ENCODE data around the gene DRICH1.
A peak's percentile ranks its signal among the peaks of the same experiment; 100 is the strongest.
"Not testable (repeated sequence)": the region's sequence is repeated elsewhere in the genome, so short reads cannot be mapped to it uniquely, and the experiment has no call there.

Gene DRICH1

DNA sequence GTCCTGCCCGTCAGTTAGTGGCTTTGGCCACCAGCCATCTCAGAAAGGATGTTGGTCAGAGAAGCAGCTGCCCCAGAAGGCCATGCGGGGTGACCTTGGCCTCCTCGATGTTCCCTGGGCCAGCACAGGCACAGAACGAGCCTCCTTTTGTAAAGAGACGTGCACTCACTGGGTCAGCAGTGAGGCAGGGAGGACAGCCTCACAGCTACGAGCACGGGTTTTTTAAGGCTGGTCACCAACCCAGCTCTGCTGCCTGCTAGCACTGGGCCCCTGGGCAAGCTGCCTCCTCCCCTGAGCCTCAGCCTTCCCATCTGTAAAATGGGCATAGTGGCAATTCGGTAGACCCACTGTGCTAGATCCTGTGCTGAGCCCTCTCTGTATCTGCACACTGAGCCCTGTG is 62.8 kb downstream of the DRICH1 start:
- no peak for DNase-seq (ENCODE audit: low read depth, low spot score)

DNA sequence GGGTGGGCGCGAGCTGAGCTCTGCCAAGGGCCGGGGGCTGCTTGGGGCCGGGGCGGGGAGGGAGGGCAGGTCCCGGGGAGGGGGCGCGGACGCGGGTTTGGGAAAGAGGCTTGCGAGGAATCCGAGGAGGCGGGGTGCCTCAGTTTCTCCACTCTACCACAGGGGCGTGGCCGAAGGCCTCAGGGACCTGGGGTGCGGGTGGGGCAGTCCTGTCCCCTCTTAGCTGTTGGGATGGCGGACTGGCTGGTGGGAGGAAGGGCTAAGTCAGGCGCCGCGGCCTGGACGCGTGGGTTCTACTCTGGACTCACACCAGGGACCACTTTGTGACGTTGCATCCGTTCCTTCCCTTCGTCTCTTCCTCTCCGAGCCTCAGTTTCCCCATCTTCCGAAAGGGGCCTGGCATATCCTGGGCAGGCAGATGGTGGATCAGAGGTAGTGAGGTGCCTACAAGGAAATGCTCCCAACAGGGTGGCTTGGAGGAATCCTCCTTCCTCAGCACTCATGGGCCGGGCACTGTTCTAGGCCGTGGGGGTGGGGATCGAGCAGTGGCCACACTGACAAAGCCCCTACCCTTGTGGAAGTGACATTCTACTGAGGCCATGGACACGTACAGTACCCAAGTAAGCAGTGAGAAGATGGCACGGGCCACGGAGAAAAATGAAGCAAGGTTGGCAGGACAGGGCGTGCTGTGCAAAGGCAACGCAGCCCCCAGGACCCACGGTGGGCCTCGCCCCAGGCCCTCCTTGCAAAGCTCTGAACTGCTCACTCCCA is 65.2 kb downstream of the DRICH1 start:
- DNase-seq (ENCODE audit: low read depth, low spot score) = no peak

DNA sequence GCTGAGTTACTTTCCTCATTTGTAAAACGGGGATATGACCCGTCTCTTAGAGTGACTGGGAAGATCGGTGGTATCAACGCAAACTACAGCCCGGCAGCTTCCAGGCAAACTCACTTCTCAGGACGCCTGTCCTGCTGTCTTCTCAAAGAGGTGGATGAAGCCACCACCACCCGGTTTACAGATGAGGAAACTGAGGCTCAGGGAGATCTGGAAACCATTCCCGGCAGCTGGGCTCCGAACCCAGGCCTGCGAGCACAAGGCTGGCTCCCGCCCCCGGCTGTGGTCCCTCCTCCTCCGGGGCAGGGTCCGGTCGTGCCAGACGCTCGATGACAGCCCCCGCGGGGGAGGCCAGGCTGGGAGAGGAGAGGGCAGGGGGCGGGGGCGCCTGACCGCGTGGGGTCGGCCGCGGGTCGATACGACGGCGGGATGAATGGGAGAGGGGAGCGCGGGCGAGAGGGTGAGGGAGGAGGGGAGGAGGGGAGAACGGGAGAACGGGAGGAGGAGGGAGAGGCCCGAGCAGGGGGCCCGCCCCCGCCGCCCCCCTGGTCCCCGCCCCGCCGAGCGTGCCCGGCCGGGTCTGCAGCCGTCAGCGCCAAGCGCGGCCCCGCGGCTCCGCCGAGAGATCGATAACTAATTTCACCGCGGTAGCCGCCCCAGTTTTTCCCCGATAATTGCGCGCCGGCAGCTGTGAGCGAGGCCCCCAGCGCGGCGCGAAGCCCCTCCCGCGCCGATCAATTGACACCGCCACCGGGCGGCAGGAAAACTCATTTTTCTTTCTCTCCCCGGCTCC is 66.0 kb downstream of the DRICH1 start:
- peak; percentile 23 for DNase-seq (ENCODE audit: low read depth, low spot score)

- DNase-seq (ENCODE audit: low read depth, low spot score) = no peak
These were observed 66.7 kb downstream of the DRICH1 start for GRCh38 chr22:23565305-23565914.

DNA sequence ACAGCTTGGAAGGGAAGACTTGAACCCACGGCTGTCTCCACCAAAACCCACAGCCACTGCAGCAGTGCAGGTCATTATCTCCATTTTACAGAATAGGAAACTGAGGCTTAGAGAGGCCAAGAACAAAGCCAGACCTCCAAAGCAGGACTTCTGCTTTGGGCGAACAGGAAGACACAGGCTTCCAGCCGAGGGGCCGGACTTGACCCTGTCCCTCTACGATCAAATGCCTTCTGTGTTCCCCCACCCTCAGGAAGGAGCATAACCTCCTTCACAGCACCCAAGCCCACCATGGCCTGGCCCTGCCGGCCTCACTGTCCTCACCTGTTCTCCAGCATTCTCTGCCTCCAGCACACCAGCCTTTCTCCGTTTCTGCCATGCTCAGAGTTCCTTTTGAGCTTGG is 67.8 kb downstream of the DRICH1 start:
- DNase-seq (ENCODE audit: low read depth, low spot score) = no peak

DNA sequence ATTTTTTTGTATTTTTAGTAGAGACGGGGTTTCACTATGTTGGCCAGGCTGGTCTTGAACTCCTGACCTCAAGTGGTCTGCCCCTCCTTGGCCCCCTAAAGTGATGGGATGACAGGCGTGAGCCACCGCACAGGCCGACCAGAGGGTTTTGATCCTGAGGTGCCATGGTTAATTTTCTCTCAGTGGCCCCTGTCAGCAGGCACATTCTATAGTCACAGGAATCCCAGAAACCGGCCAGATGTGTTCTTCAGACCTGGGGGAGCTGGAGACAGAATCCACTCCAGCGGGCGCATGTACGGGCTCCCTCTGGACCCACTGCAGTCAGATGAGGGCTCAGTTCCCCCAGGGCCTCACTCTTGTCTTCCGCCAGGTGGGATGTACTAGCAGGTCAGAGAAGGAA is 69.0 kb downstream of the DRICH1 start:
- DNase-seq (ENCODE audit: low read depth, low spot score) = no peak

DNA sequence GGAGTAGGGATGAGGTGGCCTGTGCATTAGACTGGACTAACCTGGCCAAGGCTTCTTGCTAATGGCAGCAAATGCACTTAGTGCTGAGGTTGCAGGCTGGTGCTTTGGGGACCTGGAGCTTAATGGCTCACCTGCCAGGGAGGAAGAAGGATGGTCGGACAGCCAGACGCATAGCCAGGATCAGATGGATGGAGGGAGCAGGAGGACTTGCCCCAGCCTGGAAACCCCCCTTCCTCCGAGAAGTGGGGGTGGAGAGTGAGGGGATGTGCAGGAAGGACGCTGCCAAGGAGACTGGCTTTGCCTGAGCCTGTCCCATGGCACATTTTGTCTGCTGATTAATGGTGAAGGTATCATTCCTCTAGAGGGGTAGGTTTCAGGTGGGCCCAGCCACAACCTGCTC is 69.9 kb downstream of the DRICH1 start:
- no peak for DNase-seq (ENCODE audit: low read depth, low spot score)

DNA sequence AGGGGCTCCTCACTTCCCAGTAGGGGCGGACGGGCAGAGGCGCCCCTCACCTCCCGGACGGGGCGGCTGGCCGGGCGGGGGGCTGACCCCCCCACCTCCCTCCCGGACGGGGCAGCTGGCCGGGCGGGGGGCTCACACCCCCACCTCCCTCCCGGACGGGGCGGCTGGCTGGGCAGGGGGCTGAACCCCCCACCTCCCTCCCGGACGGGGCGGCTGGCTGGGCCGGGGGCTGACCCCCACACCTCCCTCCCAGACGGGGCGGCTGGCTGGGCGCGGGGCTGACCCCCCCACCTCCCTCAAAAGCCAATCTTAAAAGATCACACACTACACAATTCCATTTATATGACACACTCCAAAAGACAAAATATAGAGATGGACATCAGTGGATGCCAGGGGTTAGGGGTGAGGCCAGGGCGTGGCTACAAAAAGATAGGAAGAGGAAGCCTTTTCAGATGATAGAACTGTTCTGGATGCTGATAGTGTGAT is 71.1 kb downstream of the DRICH1 start:
- DNase-seq (ENCODE audit: low read depth, low spot score) = not testable (repeated sequence)

DNA sequence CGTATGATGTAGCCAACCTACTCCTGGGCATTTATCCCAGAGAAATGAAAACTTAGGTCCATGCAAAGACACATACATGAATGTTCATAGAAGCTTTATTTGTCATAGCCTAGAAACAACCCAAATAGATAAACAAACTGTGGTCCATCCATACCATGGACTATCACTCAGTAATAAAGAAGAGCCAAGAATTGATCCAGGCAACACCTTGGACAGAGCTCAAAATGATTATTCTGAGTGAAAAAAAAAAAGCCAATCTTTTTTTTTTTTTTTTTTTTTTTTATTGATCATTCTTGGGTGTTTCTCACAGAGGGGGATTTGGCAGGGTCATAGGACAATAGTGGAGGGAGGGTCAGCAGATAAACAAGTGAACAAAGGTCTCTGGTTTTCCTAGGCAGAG is 71.9 kb downstream of the DRICH1 start:
- DNase-seq (ENCODE audit: low read depth, low spot score) = not testable (repeated sequence)

Data from astrocyte of the hippocampus (primary cell).